ENCODE results near the gene DZANK1.

The DZANK1 gene

GRCh38 chr20:18395544-18395943 is 71.3 kb downstream of the DZANK1 start:
- ATAC-seq: no peak
- TF ChIP-seq ZC3H10 (CRISPR knock-in tag; IDR thresholded peaks at IDR 0.05): no peak
- TF ChIP-seq GLIS3 (CRISPR knock-in tag; IDR thresholded peaks at IDR 0.05): no peak
- no peak for TF ChIP-seq ISL1 (CRISPR knock-in tag; IDR thresholded peaks at IDR 0.05)
- no peak for TF ChIP-seq ZNF70 (CRISPR knock-in tag; IDR thresholded peaks at IDR 0.05)

- no peak for ATAC-seq
- TF ChIP-seq TCF4 (CRISPR knock-in tag; IDR thresholded peaks at IDR 0.05; ENCODE audit: borderline replicate concordance) (no peak), GLIS3 (CRISPR knock-in tag; IDR thresholded peaks at IDR 0.05) (no peak), ZNF8 (CRISPR knock-in tag; IDR thresholded peaks at IDR 0.05) (no peak), TSHZ2 (CRISPR knock-in tag; IDR thresholded peaks at IDR 0.05) (no peak), TOX (CRISPR knock-in tag; IDR thresholded peaks at IDR 0.05; ENCODE audit: borderline replicate concordance) (no peak)
- TF ChIP-seq, protein P1, sequence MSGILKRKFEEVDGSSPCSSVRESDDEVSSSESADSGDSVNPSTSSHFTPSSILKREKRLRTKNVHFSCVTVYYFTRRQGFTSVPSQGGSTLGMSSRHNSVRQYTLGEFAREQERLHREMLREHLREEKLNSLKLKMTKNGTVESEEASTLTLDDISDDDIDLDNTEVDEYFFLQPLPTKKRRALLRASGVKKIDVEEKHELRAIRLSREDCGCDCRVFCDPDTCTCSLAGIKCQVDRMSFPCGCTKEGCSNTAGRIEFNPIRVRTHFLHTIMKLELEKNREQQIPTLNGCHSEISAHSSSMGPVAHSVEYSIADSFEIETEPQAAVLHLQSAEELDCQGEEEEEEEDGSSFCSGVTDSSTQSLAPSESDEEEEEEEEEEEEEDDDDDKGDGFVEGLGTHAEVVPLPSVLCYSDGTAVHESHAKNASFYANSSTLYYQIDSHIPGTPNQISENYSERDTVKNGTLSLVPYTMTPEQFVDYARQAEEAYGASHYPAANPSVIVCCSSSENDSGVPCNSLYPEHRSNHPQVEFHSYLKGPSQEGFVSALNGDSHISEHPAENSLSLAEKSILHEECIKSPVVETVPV (CRISPR knock-in tag; IDR thresholded peaks at IDR 0.05): no peak
Measured at GRCh38 chr20:18394363-18394762, 72.5 kb downstream of the DZANK1 start.

DNA sequence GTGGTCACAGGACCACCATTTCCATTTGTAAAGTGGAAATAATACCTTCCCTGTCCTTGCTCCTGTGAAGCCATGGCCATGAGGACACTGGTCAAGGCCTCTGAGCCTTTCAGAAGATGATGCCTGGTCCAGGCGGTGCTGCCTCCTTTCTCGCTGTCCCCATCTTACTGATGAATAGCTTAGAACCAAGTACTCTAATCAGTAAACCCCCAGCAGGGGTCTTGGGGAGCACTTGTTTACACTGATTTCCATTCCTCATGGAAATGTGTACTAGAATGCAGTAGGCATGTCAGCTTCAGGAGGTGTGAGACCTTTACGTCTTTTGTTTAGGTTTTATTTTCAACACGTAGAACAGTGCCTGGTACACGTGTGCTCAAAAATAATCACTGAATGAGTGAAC is 75.1 kb downstream of the DZANK1 start:
- no peak for ATAC-seq
- no peak for TF ChIP-seq GLIS3 (CRISPR knock-in tag; IDR thresholded peaks at IDR 0.05)
- no peak for TF ChIP-seq TOX (CRISPR knock-in tag; IDR thresholded peaks at IDR 0.05; ENCODE audit: borderline replicate concordance)

- no peak for ATAC-seq
- TF ChIP-seq SNAI2 (CRISPR knock-in tag; IDR thresholded peaks at IDR 0.05) (no peak), ZNF70 (CRISPR knock-in tag; IDR thresholded peaks at IDR 0.05) (no peak), BACH2 (CRISPR knock-in tag; IDR thresholded peaks at IDR 0.05; ENCODE audit: borderline replicate concordance) (no peak), ISL1 (CRISPR knock-in tag; IDR thresholded peaks at IDR 0.05) (no peak), TCF4 (CRISPR knock-in tag; IDR thresholded peaks at IDR 0.05; ENCODE audit: borderline replicate concordance) (no peak), OSR1 (CRISPR knock-in tag; IDR thresholded peaks at IDR 0.05) (no peak), PPARA (CRISPR knock-in tag; IDR thresholded peaks at IDR 0.05; ENCODE audit: borderline replicate concordance) (no peak), ZNF565 (CRISPR knock-in tag; conservative IDR thresholded peaks at IDR 0.05; ENCODE audit: low read depth) (no peak), ZFP30 (CRISPR knock-in tag; IDR thresholded peaks at IDR 0.05) (no peak)
Measured at GRCh38 chr20:18390201-18390600, 76.6 kb downstream of the DZANK1 start.

- ATAC-seq: 0 out of 3 replicates have a peak, but pooled peaks have one; percentile 22
- TF ChIP-seq ISL1 (CRISPR knock-in tag; IDR thresholded peaks at IDR 0.05) (no peak), ZNF8 (CRISPR knock-in tag; IDR thresholded peaks at IDR 0.05) (no peak), GLIS3 (CRISPR knock-in tag; IDR thresholded peaks at IDR 0.05) (no peak), SNAI2 (CRISPR knock-in tag; IDR thresholded peaks at IDR 0.05) (no peak), ARNTL (CRISPR knock-in tag; IDR thresholded peaks at IDR 0.05; ENCODE audit: borderline replicate concordance, low read depth) (no peak), PATZ1 (CRISPR knock-in tag; IDR thresholded peaks at IDR 0.05; ENCODE audit: borderline replicate concordance) (no peak), CSDC2 (CRISPR knock-in tag; IDR thresholded peaks at IDR 0.05) (no peak), CREB5 (CRISPR knock-in tag; IDR thresholded peaks at IDR 0.05; ENCODE audit: low read depth) (no peak), BACH2 (CRISPR knock-in tag; IDR thresholded peaks at IDR 0.05; ENCODE audit: borderline replicate concordance) (no peak), RARB (CRISPR knock-in tag; IDR thresholded peaks at IDR 0.05) (no peak)
- TF ChIP-seq, protein P1 (CRISPR knock-in tag; IDR thresholded peaks at IDR 0.05): no peak
Measured at GRCh38 chr20:18388860-18389259, 78.0 kb downstream of the DZANK1 start.
